ENCODE data around the gene CPZ.

Gene CPZ

GRCh38 chr4:8592366-8593263 is at the start of gene CPZ:
TSS of gene CPZ (plus strand) at chr4:8592765. CDS start at chr4:8592834, 69 bp downstream.
- no peak for DNase-seq

GRCh38 chr4:8542776-8543525 is 49.6 kb upstream of the CPZ start:
- no peak for DNase-seq

GRCh38 chr4:8543623-8544022 is 48.9 kb upstream of the CPZ start:
- no peak for DNase-seq

- no peak for DNase-seq
Observed at GRCh38 chr4:8544282-8544681, 48.3 kb upstream of the CPZ start.

- DNase-seq: no peak
Observed at GRCh38 chr4:8544741-8545438, 47.7 kb upstream of the CPZ start.

- DNase-seq: no peak
Observed at GRCh38 chr4:8545439-8545765, 47.2 kb upstream of the CPZ start.

GRCh38 chr4:8546766-8547107 is 45.8 kb upstream of the CPZ start:
- no peak for DNase-seq

- DNase-seq: no peak
Observed at GRCh38 chr4:8547108-8547911, 45.3 kb upstream of the CPZ start.

- DNase-seq: no peak
Observed at GRCh38 chr4:8547912-8548730, 44.4 kb upstream of the CPZ start.

- no peak for DNase-seq
Observed at GRCh38 chr4:8548731-8549351, 43.7 kb upstream of the CPZ start.

GRCh38 chr4:8549352-8549931 is 43.1 kb upstream of the CPZ start:
- DNase-seq: no peak

GRCh38 chr4:8550691-8551090 is 41.9 kb upstream of the CPZ start:
- no peak for DNase-seq

GRCh38 chr4:8552024-8552423 is 40.5 kb upstream of the CPZ start:
- no peak for DNase-seq

GRCh38 chr4:8552581-8553205 is 39.9 kb upstream of the CPZ start:
- no peak for DNase-seq

- DNase-seq: no peak
Observed at GRCh38 chr4:8553216-8553615, 39.3 kb upstream of the CPZ start.

GRCh38 chr4:8553991-8554405 is 38.6 kb upstream of the CPZ start:
- DNase-seq: no peak

- no peak for DNase-seq
Observed at GRCh38 chr4:8554555-8555100, 37.9 kb upstream of the CPZ start.

- DNase-seq: no peak
Observed at GRCh38 chr4:8555716-8556115, 36.8 kb upstream of the CPZ start.

GRCh38 chr4:8556341-8557150 is 36.0 kb upstream of the CPZ start:
- DNase-seq: no peak

Data from stimulated activated CD4-positive, alpha-beta T cell treated with anti-CD3 and anti-CD28 coated beads, Interleukin-12 subunit alpha, Interleukin-12 subunit beta, amount 100 ng/mL, for 4 hours (primary cell).